ENCODE data around the gene DARS1.

DARS1 gene

DNA sequence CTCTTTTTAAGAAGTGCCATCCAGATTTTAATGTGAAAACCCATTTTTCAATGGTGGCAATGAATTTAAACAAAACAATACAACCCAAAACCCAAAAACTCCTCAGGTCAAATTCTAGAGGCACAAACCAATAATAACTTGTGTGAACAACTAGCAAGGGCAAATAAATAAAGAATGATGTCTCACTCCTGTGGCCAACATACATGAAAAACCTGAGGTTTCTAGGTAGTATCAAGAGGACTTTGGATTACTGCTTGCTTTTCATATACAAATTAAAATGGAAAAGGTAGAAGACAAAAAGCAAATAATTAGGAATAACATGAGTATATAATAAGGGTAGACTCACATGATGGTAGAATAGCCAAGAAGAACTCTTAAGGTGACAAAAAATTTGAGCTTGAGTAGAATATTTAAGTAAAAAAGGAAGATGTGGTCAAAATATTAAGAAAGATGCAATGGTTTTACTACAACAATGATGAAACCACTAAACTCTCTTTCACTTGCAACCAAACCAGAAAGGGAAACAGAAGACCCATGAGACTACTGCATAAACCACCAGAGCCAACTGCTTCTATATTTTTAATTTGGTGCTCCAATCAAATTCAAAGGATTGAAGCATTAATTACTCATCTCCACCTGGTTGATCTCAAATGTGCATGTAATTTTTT lies 53.5 kb downstream of the DARS1 start:
- DNase-seq (ENCODE audit: low read depth): no peak
- no peak overlapping the region for H3K4me3 ChIP-seq (ENCODE audit: low read depth, low read length)
- TF ChIP-seq, protein P1, sequence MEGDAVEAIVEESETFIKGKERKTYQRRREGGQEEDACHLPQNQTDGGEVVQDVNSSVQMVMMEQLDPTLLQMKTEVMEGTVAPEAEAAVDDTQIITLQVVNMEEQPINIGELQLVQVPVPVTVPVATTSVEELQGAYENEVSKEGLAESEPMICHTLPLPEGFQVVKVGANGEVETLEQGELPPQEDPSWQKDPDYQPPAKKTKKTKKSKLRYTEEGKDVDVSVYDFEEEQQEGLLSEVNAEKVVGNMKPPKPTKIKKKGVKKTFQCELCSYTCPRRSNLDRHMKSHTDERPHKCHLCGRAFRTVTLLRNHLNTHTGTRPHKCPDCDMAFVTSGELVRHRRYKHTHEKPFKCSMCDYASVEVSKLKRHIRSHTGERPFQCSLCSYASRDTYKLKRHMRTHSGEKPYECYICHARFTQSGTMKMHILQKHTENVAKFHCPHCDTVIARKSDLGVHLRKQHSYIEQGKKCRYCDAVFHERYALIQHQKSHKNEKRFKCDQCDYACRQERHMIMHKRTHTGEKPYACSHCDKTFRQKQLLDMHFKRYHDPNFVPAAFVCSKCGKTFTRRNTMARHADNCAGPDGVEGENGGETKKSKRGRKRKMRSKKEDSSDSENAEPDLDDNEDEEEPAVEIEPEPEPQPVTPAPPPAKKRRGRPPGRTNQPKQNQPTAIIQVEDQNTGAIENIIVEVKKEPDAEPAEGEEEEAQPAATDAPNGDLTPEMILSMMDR (conservative IDR thresholded peaks at IDR 0.05; ENCODE audit: low read depth, low read length): no peak

DNA sequence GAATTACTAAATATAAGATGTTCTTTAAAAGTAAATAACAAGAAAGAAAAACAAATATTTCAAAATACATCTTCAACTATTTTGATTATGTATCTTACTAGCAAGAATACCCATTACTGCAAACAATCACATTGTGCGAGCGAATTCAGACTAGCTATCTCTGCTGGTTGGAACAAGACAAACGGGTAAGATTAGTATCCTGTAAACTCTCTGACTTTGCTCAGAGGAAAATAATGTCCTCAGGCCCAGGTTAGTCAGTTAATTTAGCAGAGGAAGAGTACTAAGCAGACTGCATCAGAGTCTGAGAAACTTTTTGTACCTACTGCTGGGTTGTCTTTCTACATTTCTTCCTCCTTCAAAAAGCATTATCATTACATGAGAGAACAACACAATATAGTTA lies 58.8 kb downstream of the DARS1 start:
- DNase-seq (ENCODE audit: low read depth): no peak

DNA sequence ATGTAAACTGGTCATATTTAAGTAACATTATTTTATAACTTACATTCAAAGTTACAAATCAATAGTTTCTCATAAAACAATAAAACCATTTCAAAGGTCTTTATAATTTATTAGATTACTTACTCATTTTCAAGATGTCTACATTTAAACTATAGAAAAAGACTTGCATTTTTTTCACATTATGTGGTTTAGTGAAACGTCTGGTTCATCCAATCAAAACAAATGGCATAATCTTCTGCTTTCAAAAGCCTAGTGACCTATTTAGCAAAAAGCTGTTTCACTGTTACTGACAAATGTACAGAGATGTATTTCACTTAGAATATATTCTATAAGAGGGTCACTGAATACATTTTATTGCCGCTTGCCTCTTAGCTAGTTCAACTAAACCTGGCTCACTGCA lies 59.9 kb downstream of the DARS1 start:
- H3K4me3 ChIP-seq (ENCODE audit: low read depth, low read length): no peak overlapping the region
- DNase-seq (ENCODE audit: low read depth): peak; percentile 76
- TF ChIP-seq, protein P1 (conservative IDR thresholded peaks at IDR 0.05; ENCODE audit: low read depth, low read length): no peak

More for the DNA sequence above, 58.8 kb downstream of the DARS1 start:
- H3K4me3 ChIP-seq (ENCODE audit: low read depth, low read length): no peak overlapping the region
- TF ChIP-seq, protein P1 (conservative IDR thresholded peaks at IDR 0.05; ENCODE audit: low read depth, low read length): no peak

DNA sequence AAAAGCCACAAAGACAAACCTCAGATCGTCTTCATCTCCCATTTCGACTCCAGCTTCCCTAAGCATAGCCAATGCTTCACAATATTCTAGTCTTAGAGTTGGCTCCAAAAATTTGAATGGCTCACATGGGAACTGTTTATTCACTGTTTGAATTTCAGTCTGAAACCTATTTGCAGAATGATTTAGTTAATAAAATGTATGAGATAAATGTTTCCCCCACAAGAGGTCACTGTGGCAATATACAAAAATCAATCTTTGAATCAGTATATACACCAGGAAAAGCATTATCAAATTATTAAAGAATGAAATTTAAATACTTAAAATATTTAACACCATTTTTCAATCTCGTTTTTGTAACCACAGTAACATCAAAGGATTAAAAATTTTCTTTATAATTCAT lies 69.2 kb downstream of the DARS1 start:
- no peak overlapping the region for H3K4me3 ChIP-seq (ENCODE audit: low read depth, low read length)
- DNase-seq (ENCODE audit: low read depth): peak; percentile 68
- TF ChIP-seq, protein P1 (conservative IDR thresholded peaks at IDR 0.05; ENCODE audit: low read depth, low read length): peak; percentile 44

DNA sequence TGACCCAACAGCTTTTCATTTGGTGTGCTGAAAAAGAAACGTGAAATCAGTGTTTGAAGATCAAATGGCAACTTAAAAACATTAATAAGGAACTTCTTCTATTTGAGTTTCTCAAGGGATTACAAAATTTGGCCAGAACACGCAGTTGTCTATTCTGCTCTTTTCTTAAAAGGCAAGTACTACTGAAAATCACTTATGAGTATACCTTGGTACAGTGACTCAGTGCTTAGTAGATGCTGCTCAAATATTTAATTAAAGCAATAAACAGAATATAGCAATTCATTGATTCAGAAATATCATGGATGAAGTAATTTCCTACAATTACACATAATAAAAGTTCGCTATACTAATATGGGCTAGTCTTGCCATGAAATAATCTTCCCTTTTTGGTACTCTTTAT lies 70.9 kb downstream of the DARS1 start:
- no peak for DNase-seq (ENCODE audit: low read depth)
- no peak overlapping the region for H3K4me3 ChIP-seq (ENCODE audit: low read depth, low read length)
- TF ChIP-seq, protein P1 (conservative IDR thresholded peaks at IDR 0.05; ENCODE audit: low read depth, low read length): no peak

DNA sequence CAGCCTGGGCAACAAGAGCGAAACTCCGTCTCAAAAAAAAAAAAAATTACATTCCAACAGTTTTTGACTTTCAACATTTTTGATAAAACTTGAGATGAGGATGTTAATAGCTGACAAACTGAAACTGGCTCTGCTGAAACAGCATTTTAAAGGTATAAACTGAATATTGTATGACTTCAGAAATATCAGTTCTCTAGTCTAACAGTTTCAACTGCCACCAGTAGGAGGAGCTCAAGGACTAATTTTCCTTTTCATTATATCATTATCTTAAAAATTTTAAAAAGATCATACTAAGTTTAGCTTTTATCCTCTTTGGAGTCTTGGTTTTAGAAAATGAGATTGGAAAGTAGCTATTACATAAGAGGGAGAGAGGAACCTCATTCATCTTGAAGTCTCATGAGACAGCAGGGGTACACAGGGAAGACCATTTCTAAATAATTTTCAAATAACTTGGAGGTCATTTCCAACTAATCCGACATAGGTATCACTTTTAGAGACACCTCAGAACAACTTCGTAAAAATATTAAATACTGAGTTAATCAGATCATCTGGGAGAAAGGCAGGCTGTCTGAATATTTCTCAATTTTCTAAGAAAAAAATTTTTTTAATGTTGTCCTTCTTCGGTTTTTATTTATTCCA lies 71.6 kb downstream of the DARS1 start:
- DNase-seq (ENCODE audit: low read depth): peak; percentile 70
- TF ChIP-seq, protein P1 (conservative IDR thresholded peaks at IDR 0.05; ENCODE audit: low read depth, low read length): peak; percentile 67
- no peak overlapping the region for H3K4me3 ChIP-seq (ENCODE audit: low read depth, low read length)

DNA sequence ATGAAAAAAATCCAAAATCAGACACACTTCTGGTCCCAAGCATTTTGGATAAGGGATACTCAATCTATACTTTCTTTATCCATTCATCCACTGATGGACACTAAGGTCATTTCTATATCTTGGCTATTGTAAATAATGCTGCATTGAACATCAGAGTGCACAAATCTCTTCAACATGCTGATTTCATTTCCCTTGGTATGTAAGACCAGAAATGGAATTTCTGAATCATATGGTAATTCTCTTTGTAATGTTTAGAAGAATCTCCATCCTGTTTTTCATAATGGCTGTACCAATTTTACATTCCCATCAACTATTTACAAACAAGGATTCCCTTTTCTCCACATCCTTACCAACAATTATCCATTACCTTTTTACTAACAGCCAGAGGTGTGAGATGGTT lies 75.5 kb downstream of the DARS1 start:
- peak; percentile 42 for DNase-seq (ENCODE audit: low read depth)
- TF ChIP-seq, protein P1 (conservative IDR thresholded peaks at IDR 0.05; ENCODE audit: low read depth, low read length): no peak
- H3K4me3 ChIP-seq (ENCODE audit: low read depth, low read length): no peak overlapping the region

Data from choroid plexus epithelial cell (primary cell).